Activated CD4-positive, alpha-beta memory T cell treated with anti-CD3 and anti-CD28 coated beads, Interleukin-2, amount 10 ng/mL, durations not matched to agents 7 days and 5 days (primary cell): ENCODE data around the gene MC1R. TPM values are rescaled to one million over a fixed set of nuclear protein-coding genes. Genes with fewer than 3 reads are reported as not detected.
A peak's percentile ranks its signal among the peaks of the same experiment; 100 is the strongest.

Experiments used
- CTCF ChIA-PET: fragments of 350-600 bp; sonication (Branson Sonifier 250); formaldehyde crosslinking; loops from one replicate; lab custom pipeline; 2021; ENCODE audit warnings: antibody characterized with exemption, inconsistent platforms; lab: Charles Lee
- POLR2A ChIA-PET: fragments of 350-600 bp; sonication (Branson Sonifier 250); formaldehyde crosslinking; loops from one replicate; lab custom pipeline; 2021; ENCODE audit warnings: antibody characterized with exemption; lab: Charles Lee
- DNase-seq: peaks from one replicate; pipeline ENCODE4 v3.0.0-alpha.2; 2020
- H3K27ac Mint-ChIP-seq: one replicate; pipeline ENCODE4 v1.8.0; 2021; ENCODE audit warnings: mild to moderate bottlenecking, mixed read lengths
- H3K27me3 Mint-ChIP-seq: one replicate; pipeline ENCODE4 v1.8.0; 2021; ENCODE audit warnings: mixed read lengths
- H3K36me3 Mint-ChIP-seq: one replicate; pipeline ENCODE4 v1.8.0; 2021; ENCODE audit warnings: low read depth, mixed read lengths
- H3K4me1 Mint-ChIP-seq: one replicate; pipeline ENCODE4 v1.8.0; 2021; ENCODE audit warnings: mixed read lengths
- H3K4me3 Mint-ChIP-seq: one replicate; pipeline ENCODE4 v1.8.0; 2021; ENCODE audit warnings: mild to moderate bottlenecking, mixed read lengths
- H3K9me3 Mint-ChIP-seq: one replicate; pipeline ENCODE4 v1.8.0; 2021; ENCODE audit warnings: mixed read lengths
- total RNA-seq, 2 experiments: library from RNA; stranded (reverse); gene quantifications; one replicate each; pipeline ENCODE4 v1.2.3, GENCODE V29; 2021

The MC1R gene
- total RNA-seq, 2 experiments from 2014 or later: 3.6 to 4.1 TPM

- DNase-seq: no peak
- Mint-ChIP-seq H3K4me3 (no peak overlapping the region), H3K9me3 (no peaks in the 10 kb centered on the region), H3K36me3 (peaks cover 46% of the 10 kb centered on the region), H3K4me1 (no peaks in the 10 kb centered on the region), H3K27me3 (no peaks in the 10 kb centered on the region), H3K27ac (no peak overlapping the region)
- ChIA-PET POLR2A (no interaction called here), CTCF (no interaction called here)
Observed at GRCh38 chr16:89900885-89901284, 17.8 kb upstream of the MC1R start.

GRCh38 chr16:89902980-89903379 lies 15.7 kb upstream of the MC1R start:
- H3K27ac Mint-ChIP-seq: no peak overlapping the region
- ChIA-PET CTCF (no interaction called here), POLR2A (no interaction called here)
- no peaks in the 10 kb centered on the region for H3K9me3 Mint-ChIP-seq
- H3K4me3 Mint-ChIP-seq: no peak overlapping the region
- H3K27me3 Mint-ChIP-seq: no peaks in the 10 kb centered on the region
- DNase-seq: no peak
- peaks cover 54% of the 10 kb centered on the region for H3K36me3 Mint-ChIP-seq
- no peaks in the 10 kb centered on the region for H3K4me1 Mint-ChIP-seq

- Mint-ChIP-seq H3K9me3 (no peaks in the 10 kb centered on the region), H3K27ac (no peak overlapping the region), H3K27me3 (no peaks in the 10 kb centered on the region), H3K4me3 (no peak overlapping the region), H3K4me1 (no peaks in the 10 kb centered on the region), H3K36me3 (peaks cover 48% of the 10 kb centered on the region)
- CTCF ChIA-PET: no interaction called here
- POLR2A ChIA-PET: no interaction called here
- DNase-seq: no peak
Observed at GRCh38 chr16:89903908-89904515, 14.7 kb upstream of the MC1R start.

GRCh38 chr16:89904606-89905510 lies 13.8 kb upstream of the MC1R start:
- H3K9me3 Mint-ChIP-seq: no peaks in the 10 kb centered on the region
- POLR2A ChIA-PET: interaction anchor here (1.1 kb wide), 1 partner anchor 16 kb away, joined by 3 read pairs; no protein-coding TSS in a partner anchor

GRCh38 chr16:89905511-89906139 lies 13.0 kb upstream of the MC1R start:
- peaks cover 8% of the 10 kb centered on the region for H3K4me1 Mint-ChIP-seq
- no peak overlapping the region for H3K27ac Mint-ChIP-seq
- CTCF ChIA-PET: no interaction called here
- H3K27me3 Mint-ChIP-seq: no peaks in the 10 kb centered on the region
- H3K9me3 Mint-ChIP-seq: no peaks in the 10 kb centered on the region
- H3K36me3 Mint-ChIP-seq: peaks cover 47% of the 10 kb centered on the region
- DNase-seq: no peak
- no peak overlapping the region for H3K4me3 Mint-ChIP-seq
- POLR2A ChIA-PET: interaction anchor here (1.1 kb wide), 1 partner anchor 17 kb away, joined by 3 read pairs; no protein-coding TSS in a partner anchor

More at GRCh38 chr16:89904606-89905510, 13.8 kb upstream of the MC1R start:
- no peak for DNase-seq
- H3K4me3 Mint-ChIP-seq: no peak overlapping the region
- H3K4me1 Mint-ChIP-seq: peaks cover 5% of the 10 kb centered on the region
- H3K36me3 Mint-ChIP-seq: peaks cover 47% of the 10 kb centered on the region
- no peaks in the 10 kb centered on the region for H3K27me3 Mint-ChIP-seq
- H3K27ac Mint-ChIP-seq: no peak overlapping the region
- CTCF ChIA-PET: no interaction called here

- peaks cover 46% of the 10 kb centered on the region for H3K36me3 Mint-ChIP-seq
- H3K4me3 Mint-ChIP-seq: no peak overlapping the region
Observed at GRCh38 chr16:89906140-89907025, 12.3 kb upstream of the MC1R start.

GRCh38 chr16:89907055-89907814 lies 11.4 kb upstream of the MC1R start:
- ChIA-PET CTCF (interaction anchor here (0.6 to 1.5 kb wide), 2 partner anchors 46 to 448 kb away, joined by 4 to 6 read pairs; no protein-coding TSS in a partner anchor), POLR2A (interaction anchor here (1.8 kb wide), 1 partner anchor 10 kb away, joined by 8 read pairs; no protein-coding TSS in a partner anchor)
- no peaks in the 10 kb centered on the region for H3K27me3 Mint-ChIP-seq
- DNase-seq: no peak
- H3K4me3 Mint-ChIP-seq: no peak overlapping the region
- H3K9me3 Mint-ChIP-seq: no peaks in the 10 kb centered on the region
- H3K27ac Mint-ChIP-seq: no peak overlapping the region
- peaks cover 54% of the 10 kb centered on the region for H3K36me3 Mint-ChIP-seq
- peaks cover 10% of the 10 kb centered on the region for H3K4me1 Mint-ChIP-seq

More at GRCh38 chr16:89906140-89907025, 12.3 kb upstream of the MC1R start:
- Mint-ChIP-seq H3K27ac (no peak overlapping the region), H3K4me1 (peaks cover 10% of the 10 kb centered on the region), H3K9me3 (no peaks in the 10 kb centered on the region), H3K27me3 (no peaks in the 10 kb centered on the region)
- ChIA-PET POLR2A (interaction anchor here (1.8 kb wide), 1 partner anchor 11 kb away, joined by 8 read pairs; no protein-coding TSS in a partner anchor), CTCF (interaction anchor here (1.5 kb wide), 1 partner anchor 45 kb away, joined by 6 read pairs; no protein-coding TSS in a partner anchor)
- DNase-seq: no peak

GRCh38 chr16:89908236-89908635 lies 10.4 kb upstream of the MC1R start:
- POLR2A ChIA-PET: interaction anchor here (1.8 kb wide), 1 partner anchor 9 kb away, joined by 8 read pairs; no protein-coding TSS in a partner anchor
- peaks cover 56% of the 10 kb centered on the region for H3K36me3 Mint-ChIP-seq

GRCh38 chr16:89909777-89910716 lies 8.6 kb upstream of the MC1R start:
- Mint-ChIP-seq H3K9me3 (no peaks in the 10 kb centered on the region), H3K4me1 (peaks cover 10% of the 10 kb centered on the region), H3K27ac (no peak overlapping the region), H3K36me3 (peaks cover 55% of the 10 kb centered on the region), H3K27me3 (no peaks in the 10 kb centered on the region), H3K4me3 (no peak overlapping the region)
- DNase-seq: peak; percentile 77
- ChIA-PET CTCF (interaction anchor here (0.5 to 3.0 kb wide), 27 partner anchors 9 to 1284 kb away, joined by 3 to 18 read pairs (median 4); partner anchors contain the start of genes MC1R, TCF25 and TUBB3), POLR2A (interaction anchor here (0.8 to 1.7 kb wide), 4 partner anchors 9 to 36 kb away, joined by 3 to 12 read pairs (median 4); partner anchors contain the start of genes MC1R and TCF25)

More at GRCh38 chr16:89908236-89908635, 10.4 kb upstream of the MC1R start:
- no peak overlapping the region for H3K4me3 Mint-ChIP-seq
- DNase-seq: no peak
- CTCF ChIA-PET: interaction anchor here (1.5 to 3.0 kb wide), 2 partner anchors 47 to 209 kb away, joined by 6 to 18 read pairs; no protein-coding TSS in a partner anchor
- no peaks in the 10 kb centered on the region for H3K9me3 Mint-ChIP-seq
- H3K4me1 Mint-ChIP-seq: peaks cover 10% of the 10 kb centered on the region
- no peaks in the 10 kb centered on the region for H3K27me3 Mint-ChIP-seq
- no peak overlapping the region for H3K27ac Mint-ChIP-seq

- DNase-seq: no peak
- H3K36me3 Mint-ChIP-seq: peaks cover 48% of the 10 kb centered on the region
- H3K4me3 Mint-ChIP-seq: no peak overlapping the region
- H3K27ac Mint-ChIP-seq: no peak overlapping the region
- CTCF ChIA-PET: interaction anchor here (0.5 to 3.0 kb wide), 24 partner anchors 8 to 311 kb away, joined by 3 to 18 read pairs (median 4); partner anchors contain the start of genes MC1R, TCF25 and TUBB3
- H3K4me1 Mint-ChIP-seq: peaks cover 10% of the 10 kb centered on the region
- H3K27me3 Mint-ChIP-seq: no peaks in the 10 kb centered on the region
- POLR2A ChIA-PET: interaction anchor here (0.8 to 1.7 kb wide), 4 partner anchors 8 to 37 kb away, joined by 3 to 12 read pairs (median 4); partner anchors contain the start of genes MC1R and TCF25
- H3K9me3 Mint-ChIP-seq: no peaks in the 10 kb centered on the region
Observed at GRCh38 chr16:89910717-89911354, 7.8 kb upstream of the MC1R start.
